ENCODE results near the gene FRK.
"Not testable (repeated sequence)": the region's sequence is repeated elsewhere in the genome, so short reads cannot be mapped to it uniquely, and the experiment has no call there.

FRK gene

GRCh38 chr6:116074732-116075390 is 14.2 kb upstream of the FRK start:
- no peak for DNase-seq

DNA sequence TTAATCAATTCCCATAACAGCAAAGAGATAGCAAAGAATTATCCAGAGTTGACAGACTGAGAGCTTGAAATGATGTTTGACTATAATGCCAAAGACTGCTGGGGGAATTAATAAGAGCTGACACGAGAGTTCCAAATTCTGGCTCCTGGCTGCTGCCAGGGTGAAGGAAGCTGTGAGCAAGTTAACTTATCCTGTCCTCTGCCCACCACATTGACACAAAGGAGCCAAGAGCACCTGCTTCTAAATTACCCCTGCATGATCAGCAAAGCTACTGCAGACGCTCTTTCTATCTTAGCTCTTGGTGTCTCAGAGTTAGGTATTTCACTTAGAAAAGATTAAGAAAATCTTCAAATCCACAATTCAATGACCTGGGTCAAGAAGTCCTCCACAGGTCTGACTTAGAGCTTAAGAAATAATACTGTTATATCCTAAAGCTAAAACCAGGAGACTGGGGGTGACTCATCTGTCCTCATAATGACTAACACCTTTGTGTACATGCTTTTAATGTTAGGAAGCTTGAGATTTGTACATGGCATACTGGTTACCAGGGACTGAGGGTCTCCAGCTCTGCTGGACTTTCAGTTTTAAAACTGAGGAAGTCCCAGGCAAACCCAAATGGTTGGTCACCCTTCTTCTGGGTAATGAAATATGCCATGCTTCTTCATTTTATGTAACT is 13.2 kb upstream of the FRK start:
- no peak for DNase-seq

DNA sequence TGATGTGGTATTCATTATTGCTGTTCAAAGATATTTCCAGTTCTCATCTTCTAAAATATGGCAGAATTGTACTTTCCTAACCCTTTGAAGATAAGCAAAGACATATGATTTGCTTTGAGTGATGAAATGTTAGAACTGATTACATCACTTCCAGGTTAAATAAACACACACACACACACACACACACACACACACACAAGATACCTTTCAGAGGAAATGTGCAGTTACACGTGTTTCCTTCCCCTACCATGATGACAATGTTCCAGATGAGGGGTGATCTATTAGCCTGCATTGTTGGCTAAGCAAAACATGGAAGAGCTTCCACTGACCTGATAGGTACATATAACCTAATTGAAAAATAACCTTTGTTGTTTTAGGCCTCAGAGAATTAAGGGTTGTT is 11.7 kb upstream of the FRK start:
- DNase-seq = no peak

GRCh38 chr6:116070616-116071389 is 10.1 kb upstream of the FRK start:
- no peak for DNase-seq

GRCh38 chr6:116070101-116070500 is 9.4 kb upstream of the FRK start:
- no peak for DNase-seq

- no peak for DNase-seq
Measured at GRCh38 chr6:116066789-116067188, 6.1 kb upstream of the FRK start.

DNA sequence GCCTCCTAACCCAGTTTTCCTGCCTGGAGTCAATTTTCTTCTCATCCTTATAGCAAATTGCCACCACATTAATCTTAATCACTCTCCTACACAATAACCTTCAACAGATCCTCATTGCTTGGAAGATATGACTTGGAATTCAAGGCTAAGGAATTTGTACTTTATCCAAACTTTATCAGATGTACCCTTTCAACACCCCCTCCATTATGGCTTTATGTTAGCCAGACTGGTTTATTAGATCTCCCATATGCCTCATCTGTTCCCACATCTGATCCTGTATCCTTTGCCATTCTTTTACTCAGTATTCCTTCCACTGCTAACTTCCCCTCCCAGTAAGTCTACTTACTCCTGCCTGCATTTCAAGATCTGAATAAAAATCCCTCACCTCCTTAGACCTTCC is 4.0 kb upstream of the FRK start:
- DNase-seq = no peak

DNA sequence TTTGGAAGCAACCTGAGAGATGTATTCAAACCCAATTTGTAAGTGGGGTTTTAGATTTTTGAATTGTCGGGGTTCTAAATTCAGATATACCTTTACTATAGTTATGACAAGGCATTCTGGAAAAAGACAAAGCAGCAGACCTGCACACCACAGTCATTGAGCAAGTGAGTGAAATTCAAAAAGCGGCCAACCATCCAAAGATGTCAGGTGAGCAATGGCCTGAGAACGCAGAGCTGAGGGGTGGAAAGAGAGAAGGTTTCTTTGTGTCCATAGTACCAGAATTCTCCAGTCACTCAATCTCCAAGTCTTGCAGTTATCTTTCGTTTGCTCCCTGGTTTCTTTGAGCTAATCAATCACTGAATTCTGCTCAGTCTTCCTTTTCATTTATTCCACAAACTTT is 1.8 kb upstream of the FRK start:
- no peak for DNase-seq

DNA sequence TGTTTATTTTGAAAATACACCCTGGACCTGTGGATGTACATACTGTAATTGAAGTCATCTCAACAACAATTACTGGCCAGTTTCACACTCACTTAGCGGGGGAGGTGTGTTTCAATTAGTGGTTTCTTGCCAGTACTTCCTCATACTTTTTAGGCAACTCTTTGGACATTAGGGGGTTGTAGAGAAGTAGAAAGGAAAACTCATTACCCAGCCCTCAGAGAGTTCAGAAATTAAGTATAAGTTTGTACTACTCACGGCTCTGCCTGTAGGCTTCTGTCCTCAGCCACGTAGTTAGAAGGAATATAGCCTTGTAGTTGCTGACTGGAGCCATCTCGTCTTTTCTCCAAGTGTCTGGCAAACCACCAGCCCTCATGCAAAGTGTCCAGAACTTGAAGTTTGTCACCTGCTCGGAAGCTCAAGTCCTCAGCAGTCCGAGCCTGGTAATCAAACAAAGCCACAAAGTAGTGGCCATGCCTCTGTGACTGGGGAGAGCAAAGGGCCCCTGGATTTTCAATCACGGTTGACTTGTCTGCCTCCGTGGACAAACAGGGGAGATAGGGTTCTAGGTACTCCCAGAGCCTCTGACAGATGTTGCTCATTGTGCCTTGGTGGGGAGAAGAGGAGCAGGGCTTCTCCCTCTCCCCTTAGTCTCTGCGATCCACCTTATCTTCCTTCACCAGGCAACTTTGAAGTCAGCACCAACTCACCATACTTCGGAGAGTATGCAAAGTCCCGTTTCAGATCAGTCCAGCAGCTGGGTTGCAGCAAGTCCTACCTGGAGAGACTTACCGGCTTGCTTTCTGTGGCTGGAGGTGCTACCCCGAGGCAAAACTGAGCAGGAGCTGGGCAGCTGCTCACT is 749 bp downstream of the FRK start:
- no peak for DNase-seq

DNA sequence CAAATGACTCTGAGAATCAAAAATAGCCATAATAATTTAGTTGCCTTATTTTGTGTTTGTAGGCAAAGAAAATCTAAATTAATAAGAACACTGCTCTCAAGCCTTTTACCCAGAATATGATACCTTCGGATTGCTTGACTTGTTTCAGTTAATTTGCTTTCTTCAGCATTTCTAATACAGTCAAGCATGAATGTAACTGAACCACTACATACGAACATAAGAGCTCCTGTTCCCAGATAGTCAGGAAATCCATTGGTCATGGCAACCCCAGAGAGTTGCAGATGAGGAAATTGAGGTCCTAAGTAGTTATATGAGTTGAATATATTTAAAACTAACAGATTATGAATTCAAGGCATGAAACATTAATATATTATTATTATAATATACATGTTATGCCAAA is 2.9 kb downstream of the FRK start:
- DNase-seq = no peak

- no peak for DNase-seq
Measured at GRCh38 chr6:116055513-116055912, 5.2 kb downstream of the FRK start.

DNA sequence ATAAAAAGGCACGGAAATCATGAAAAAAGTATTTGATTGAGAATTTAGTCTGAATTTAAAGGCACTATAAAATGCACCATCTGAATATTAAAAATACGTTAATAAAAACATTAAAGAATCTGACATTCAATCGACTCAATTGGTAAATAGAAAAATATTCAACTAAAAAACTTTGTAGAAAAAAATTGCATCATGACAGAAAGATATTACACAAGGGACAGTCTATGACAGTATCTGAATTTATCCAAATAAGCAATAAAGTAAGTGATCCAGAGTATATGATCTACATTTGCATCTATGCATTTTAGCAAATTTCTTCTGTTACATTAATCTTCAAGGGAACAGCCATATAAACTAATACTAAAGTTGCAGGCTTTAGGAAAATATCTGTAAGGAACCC is 9.4 kb downstream of the FRK start:
- DNase-seq = no peak

DNA sequence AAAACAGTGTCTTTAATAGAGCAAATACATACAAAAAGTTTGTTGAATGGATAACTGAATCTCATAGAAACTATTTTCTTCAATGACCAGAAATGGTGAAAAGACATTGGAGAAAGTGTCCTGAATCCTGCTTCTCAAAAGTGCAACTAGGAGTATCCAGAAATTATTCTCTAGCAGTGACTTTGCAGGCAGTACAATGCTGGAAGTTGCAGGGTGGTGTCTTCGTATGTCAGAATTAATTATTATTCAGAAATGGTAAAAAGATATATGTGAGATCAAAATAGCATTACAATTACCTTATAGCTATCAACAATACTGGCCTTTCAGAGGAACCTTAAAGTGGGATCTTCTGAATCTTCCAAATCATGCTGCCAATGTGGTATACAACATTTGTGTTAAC is 10.0 kb downstream of the FRK start:
- DNase-seq = no peak

- DNase-seq = no peak
Measured at GRCh38 chr6:116049321-116049720, 11.4 kb downstream of the FRK start.

GRCh38 chr6:116047173-116047933 is 13.3 kb downstream of the FRK start:
- no peak for DNase-seq

DNA sequence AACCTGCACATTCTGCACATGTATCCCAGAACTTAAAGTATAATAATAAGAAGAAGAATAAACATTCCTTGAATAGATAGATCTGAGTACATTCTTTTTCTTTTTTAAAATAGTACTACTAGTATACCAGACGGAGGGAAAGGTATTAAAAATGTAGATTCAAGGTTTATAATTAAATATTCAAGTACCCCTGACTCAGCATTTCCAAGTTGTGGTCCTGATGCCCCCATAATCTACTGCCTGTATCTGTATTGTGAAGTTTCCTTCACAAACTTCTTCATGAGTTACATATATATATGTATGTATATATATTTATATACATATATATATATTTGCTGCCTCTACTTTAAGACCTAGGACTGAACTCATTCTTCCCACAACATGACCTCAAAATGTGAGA is 14.0 kb downstream of the FRK start:
- no peak for DNase-seq

DNA sequence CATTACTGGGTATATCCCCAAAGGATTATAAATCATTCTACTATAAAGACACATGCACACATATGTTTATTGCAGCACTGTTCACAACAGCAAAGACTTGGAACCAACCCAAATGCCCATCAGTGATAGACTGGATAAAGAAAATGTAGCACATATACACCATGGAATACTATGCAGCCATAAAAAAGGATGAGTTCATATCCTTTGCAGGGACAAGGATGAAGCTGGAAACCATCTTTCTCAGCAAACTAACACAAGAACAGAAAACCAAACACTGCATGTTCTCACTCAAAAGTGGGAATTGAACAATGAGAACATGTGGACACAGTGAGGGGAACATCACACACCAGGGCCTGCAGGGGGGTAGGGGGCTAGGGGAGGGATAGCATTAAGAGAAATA is 14.4 kb downstream of the FRK start:
- DNase-seq = not testable (repeated sequence)

DNA sequence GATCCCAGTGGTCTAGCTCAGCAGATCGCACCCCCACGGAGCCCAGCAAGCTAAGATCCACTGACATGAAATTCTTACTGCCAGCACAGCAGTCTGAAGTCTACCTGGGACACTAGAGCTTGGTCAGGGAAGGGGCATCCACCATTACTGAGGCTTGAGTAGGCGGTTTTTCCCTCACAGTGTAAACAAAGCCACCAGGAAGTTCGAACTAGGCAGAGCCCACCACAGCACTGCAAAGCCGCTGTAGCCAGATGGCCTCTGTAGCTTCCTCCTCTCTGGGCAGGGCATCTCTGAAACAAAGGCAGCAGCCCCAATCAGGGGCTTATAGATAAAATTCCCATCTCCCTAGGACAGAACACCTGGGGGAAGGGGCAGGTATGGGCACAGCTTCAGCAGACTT is 18.8 kb downstream of the FRK start:
- DNase-seq = no peak

DNA sequence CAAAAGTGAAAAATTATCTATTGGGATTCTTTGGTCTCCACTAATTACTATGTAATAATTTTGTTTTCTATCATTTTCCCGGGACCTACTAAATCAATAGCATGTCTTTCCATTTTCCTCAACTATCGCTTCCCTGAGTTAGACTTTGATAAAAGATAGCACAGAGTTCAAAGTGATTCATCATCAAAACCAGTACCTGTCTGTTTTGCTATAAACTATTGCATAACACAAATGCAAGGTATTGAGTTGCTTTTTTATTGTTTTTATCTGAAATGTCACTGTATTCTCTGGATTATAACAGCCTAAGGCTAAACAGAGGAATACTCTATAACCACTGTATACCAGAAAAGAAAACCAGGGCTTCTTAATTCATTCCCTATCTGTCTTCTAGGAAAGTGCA is 19.7 kb downstream of the FRK start:
- DNase-seq = no peak

- DNase-seq = no peak
Measured at GRCh38 chr6:116036885-116037284, 23.8 kb downstream of the FRK start.

DNA sequence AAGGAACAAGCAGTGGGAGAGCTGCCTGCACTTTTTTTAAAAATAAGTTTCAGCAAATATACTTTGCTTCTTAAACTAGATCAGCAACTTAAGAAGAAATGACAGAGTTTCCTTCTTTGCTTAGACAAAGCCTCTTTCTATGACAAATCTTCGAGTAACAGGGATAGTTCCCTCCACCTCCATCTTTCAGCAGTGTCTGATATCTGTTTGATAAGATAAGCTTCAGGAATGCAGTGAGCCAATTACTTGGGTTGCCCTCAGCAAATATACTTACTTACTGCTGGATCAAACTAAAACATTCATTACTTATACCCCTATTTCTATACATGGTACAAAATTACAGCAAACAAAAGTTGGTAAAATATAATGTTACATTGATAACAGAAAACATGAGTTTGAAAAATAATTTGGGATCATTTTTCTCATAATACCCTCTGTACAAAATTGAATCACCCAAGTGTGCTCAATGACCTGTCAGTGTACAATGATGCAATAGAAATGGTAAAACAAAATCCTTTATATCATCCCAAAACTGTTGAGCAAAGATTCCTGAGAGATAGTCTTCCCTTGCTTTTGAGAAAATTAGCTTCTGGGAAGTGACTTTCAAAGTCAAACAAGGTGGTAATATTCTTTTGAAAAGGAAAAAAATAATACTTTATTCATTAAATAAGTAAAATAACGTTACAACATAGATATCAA is 24.5 kb downstream of the FRK start:
- DNase-seq = no peak

DNA sequence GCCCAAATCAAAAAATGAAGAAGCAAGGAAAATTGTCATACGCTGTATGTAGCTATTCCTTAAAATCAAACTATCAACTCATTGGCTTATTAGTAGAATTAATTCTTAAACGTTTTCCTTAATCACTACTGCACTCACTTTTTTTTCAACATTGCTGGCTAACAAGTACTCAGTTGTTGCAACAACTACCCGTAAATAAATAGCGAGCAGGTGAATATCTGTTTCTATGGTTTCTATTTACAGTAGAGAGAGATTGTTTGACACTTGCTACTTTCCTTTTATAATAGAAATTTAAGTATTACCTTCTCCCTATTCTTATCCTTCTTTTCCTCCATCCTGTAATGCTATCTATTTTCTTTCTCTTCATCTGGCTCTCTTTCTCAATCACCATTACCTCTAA is 25.1 kb downstream of the FRK start:
- DNase-seq = no peak

Data from NCI-H510A (cell line).